ENCODE results near the gene LCP2.

LCP2 gene

GRCh38 chr5:170262061-170263045 lies 35.2 kb downstream of the LCP2 start:
- no peak overlapping the region for H3K4me3 ChIP-seq (ENCODE audit: low read depth, low read length)
- TF ChIP-seq CTCF (IDR thresholded peaks at IDR 0.05; ENCODE audit: borderline replicate concordance, insufficient read depth, low read depth, low read length), result no peak

- no peak for TF ChIP-seq CTCF (IDR thresholded peaks at IDR 0.05; ENCODE audit: borderline replicate concordance, insufficient read depth, low read depth, low read length)
- H3K4me3 ChIP-seq (ENCODE audit: low read depth, low read length), result no peak overlapping the region
Measured at GRCh38 chr5:170261528-170262043, 36.0 kb downstream of the LCP2 start.

GRCh38 chr5:170257370-170257769 lies 40.2 kb downstream of the LCP2 start:
- TF ChIP-seq CTCF (IDR thresholded peaks at IDR 0.05; ENCODE audit: borderline replicate concordance, insufficient read depth, low read depth, low read length), result no peak
- no peak overlapping the region for H3K4me3 ChIP-seq (ENCODE audit: low read depth, low read length)

GRCh38 chr5:170256571-170256970 lies 41.0 kb downstream of the LCP2 start:
- TF ChIP-seq CTCF (IDR thresholded peaks at IDR 0.05; ENCODE audit: borderline replicate concordance, insufficient read depth, low read depth, low read length), result no peak

GRCh38 chr5:170254056-170254455 lies 43.5 kb downstream of the LCP2 start:
- H3K4me3 ChIP-seq (ENCODE audit: low read depth, low read length), result no peak overlapping the region
- TF ChIP-seq CTCF (IDR thresholded peaks at IDR 0.05; ENCODE audit: borderline replicate concordance, insufficient read depth, low read depth, low read length), result no peak

More at GRCh38 chr5:170256571-170256970, 41.0 kb downstream of the LCP2 start:
- H3K4me3 ChIP-seq (ENCODE audit: low read depth, low read length), result no peak overlapping the region

GRCh38 chr5:170252720-170253350 lies 44.7 kb downstream of the LCP2 start:
- H3K4me3 ChIP-seq (ENCODE audit: low read depth, low read length), result no peak overlapping the region
- no peak for TF ChIP-seq CTCF (IDR thresholded peaks at IDR 0.05; ENCODE audit: borderline replicate concordance, insufficient read depth, low read depth, low read length)
